ENCODE results near the gene CDK9.
"Not testable (repeated sequence)": the region's sequence is repeated elsewhere in the genome, so short reads cannot be mapped to it uniquely, and the experiment has no call there.

- not testable (repeated sequence) for TF ChIP-seq POLR2AphosphoS5 (IDR thresholded peaks at IDR 0.05; ENCODE audit: low read depth); CTCF (conservative IDR thresholded peaks at IDR 0.05; ENCODE audit: low read depth in 2 of 2); REST (IDR thresholded peaks at IDR 0.05; ENCODE audit: unreplicated experiment); STAT1 (IDR thresholded peaks at IDR 0.05; ENCODE audit: unreplicated experiment); EZH2 (IDR thresholded peaks at IDR 0.05; ENCODE audit: low read depth, unreplicated experiment); ZNF331 (CRISPR knock-in tag; IDR thresholded peaks at IDR 0.05; ENCODE audit: low read depth); EZH2phosphoT487 (IDR thresholded peaks at IDR 0.05; ENCODE audit: unreplicated experiment); ZNF462 (CRISPR knock-in tag; IDR thresholded peaks at IDR 0.05); JUNB (IDR thresholded peaks at IDR 0.05; ENCODE audit: unreplicated experiment); ETS1 (IDR thresholded peaks at IDR 0.05)
Observed at GRCh38 chr9:127836561-127836960, 50.7 kb downstream of the CDK9 start.
